IgD-negative memory B cell (primary cell): ENCODE results near the gene PRPF6. TPM values are rescaled to one million over a fixed set of nuclear protein-coding genes. Genes with fewer than 3 reads are reported as not detected.

Experiments used
- H3K27ac Mint-ChIP-seq, 3 donors: one replicate each; pipeline ENCODE4 v1.8.0; 2020 to 2022; ENCODE audit warnings: mild to moderate bottlenecking in 3 of 3, mixed read lengths in 3 of 3, moderate library complexity in 1 of 3
- H3K27me3 Mint-ChIP-seq: one replicate; pipeline ENCODE4 v1.8.0; 2021; ENCODE audit warnings: mixed read lengths
- H3K36me3 Mint-ChIP-seq: one replicate; pipeline ENCODE4 v1.8.0; 2020; ENCODE audit warnings: mild to moderate bottlenecking, mixed read lengths
- H3K4me1 Mint-ChIP-seq, 3 donors: one replicate each; pipeline ENCODE4 v1.8.0; 2020 to 2022; ENCODE audit warnings: mixed read lengths in 3 of 3, mild to moderate bottlenecking in 1 of 3
- H3K4me3 Mint-ChIP-seq, 4 donors: one replicate each; pipeline ENCODE4 v1.8.0; 2020 to 2022; ENCODE audit warnings: mild to moderate bottlenecking in 4 of 4, mixed read lengths in 4 of 4, moderate library complexity in 3 of 4
- H3K9me3 Mint-ChIP-seq, 3 donors: one replicate each; pipeline ENCODE4 v1.8.0; 2020 to 2021; ENCODE audit warnings: mixed read lengths in 3 of 3, mild to moderate bottlenecking in 1 of 3
- polyA plus RNA-seq: library from polyadenylated mRNA; unstranded; fragments of 300-500 nt; fragmentation: Illumina TruSeq; gene quantifications from one replicate; pipeline ENCODE4 v1.2.3, GENCODE V29; 2021

Gene PRPF6
- polyA plus RNA-seq, 1 donor from 2014 or later: 106 TPM

- Mint-ChIP-seq H3K36me3 (peaks cover 6% of the 10 kb centered on the region), H3K27ac (peak overlapping the region in 1 of 3 donors; percentile 57), H3K4me3 (no peak overlapping the region), H3K9me3 (no peaks in the 10 kb centered on the region), H3K27me3 (no peaks in the 10 kb centered on the region), H3K4me1 (no peaks in the 10 kb centered on the region)
Measured at GRCh38 chr20:64023361-64024140, 42.6 kb downstream of the PRPF6 start.

- Mint-ChIP-seq H3K27me3 (no peaks in the 10 kb centered on the region), H3K4me1 (no peaks in the 10 kb centered on the region), H3K36me3 (peaks cover 3% of the 10 kb centered on the region), H3K27ac (no peak overlapping the region), H3K9me3 (no peaks in the 10 kb centered on the region), H3K4me3 (no peak overlapping the region)
Measured at GRCh38 chr20:64024141-64024990, 43.4 kb downstream of the PRPF6 start.

- Mint-ChIP-seq H3K4me3 (no peak overlapping the region), H3K27ac (no peak overlapping the region), H3K9me3 (no peaks in the 10 kb centered on the region), H3K4me1 (no peaks in the 10 kb centered on the region), H3K36me3 (peaks cover 3% of the 10 kb centered on the region), H3K27me3 (no peaks in the 10 kb centered on the region)
Measured at GRCh38 chr20:64025101-64025825, 44.3 kb downstream of the PRPF6 start.

GRCh38 chr20:64025826-64026412 is 45.0 kb downstream of the PRPF6 start:
- Mint-ChIP-seq H3K27ac (no peak overlapping the region), H3K4me1 (no peaks in the 10 kb centered on the region), H3K36me3 (peaks cover 3% of the 10 kb centered on the region), H3K4me3 (no peak overlapping the region), H3K9me3 (no peaks in the 10 kb centered on the region), H3K27me3 (no peaks in the 10 kb centered on the region)

GRCh38 chr20:64027981-64028685 is 47.2 kb downstream of the PRPF6 start:
- H3K27me3 Mint-ChIP-seq: no peaks in the 10 kb centered on the region
- H3K4me1 Mint-ChIP-seq: no peaks in the 10 kb centered on the region
- peaks cover 3% of the 10 kb centered on the region for H3K36me3 Mint-ChIP-seq
- no peak overlapping the region for H3K4me3 Mint-ChIP-seq
- H3K9me3 Mint-ChIP-seq: no peaks in the 10 kb centered on the region
- no peak overlapping the region for H3K27ac Mint-ChIP-seq

- H3K36me3 Mint-ChIP-seq: no peaks in the 10 kb centered on the region
- no peak overlapping the region for H3K4me3 Mint-ChIP-seq
- H3K4me1 Mint-ChIP-seq: peaks cover 0 to 1% (median 0%) of the 10 kb centered on the region in 3 donors
- H3K9me3 Mint-ChIP-seq: no peaks in the 10 kb centered on the region
- H3K27me3 Mint-ChIP-seq: no peaks in the 10 kb centered on the region
- H3K27ac Mint-ChIP-seq: no peak overlapping the region
Measured at GRCh38 chr20:64029293-64030117, 48.6 kb downstream of the PRPF6 start.

- peaks cover 0 to 1% (median 0%) of the 10 kb centered on the region in 3 donors for H3K4me1 Mint-ChIP-seq
- no peak overlapping the region for H3K4me3 Mint-ChIP-seq
- H3K27me3 Mint-ChIP-seq: no peaks in the 10 kb centered on the region
- H3K36me3 Mint-ChIP-seq: no peaks in the 10 kb centered on the region
- no peaks in the 10 kb centered on the region for H3K9me3 Mint-ChIP-seq
- H3K27ac Mint-ChIP-seq: no peak overlapping the region
Measured at GRCh38 chr20:64030371-64031134, 49.6 kb downstream of the PRPF6 start.

GRCh38 chr20:64031822-64032314 is 50.9 kb downstream of the PRPF6 start:
- peaks cover 0 to 1% (median 0%) of the 10 kb centered on the region in 3 donors for H3K4me1 Mint-ChIP-seq
- H3K27me3 Mint-ChIP-seq: no peaks in the 10 kb centered on the region
- H3K4me3 Mint-ChIP-seq: no peak overlapping the region
- H3K27ac Mint-ChIP-seq: no peak overlapping the region
- H3K36me3 Mint-ChIP-seq: no peaks in the 10 kb centered on the region
- no peaks in the 10 kb centered on the region for H3K9me3 Mint-ChIP-seq

GRCh38 chr20:64032706-64033624 is 52.0 kb downstream of the PRPF6 start:
- Mint-ChIP-seq H3K27ac (peak overlapping the region in 1 of 3 donors; percentile 23), H3K4me3 (no peak overlapping the region), H3K9me3 (no peaks in the 10 kb centered on the region), H3K4me1 (peaks cover 0 to 5% (median 2%) of the 10 kb centered on the region in 3 donors), H3K36me3 (no peaks in the 10 kb centered on the region), H3K27me3 (peaks cover 3% of the 10 kb centered on the region)

- Mint-ChIP-seq H3K36me3 (no peaks in the 10 kb centered on the region), H3K4me1 (peaks cover 0 to 5% (median 2%) of the 10 kb centered on the region in 3 donors), H3K4me3 (peak overlapping the region in 1 of 4 donors; percentile 32), H3K27me3 (peaks cover 3% of the 10 kb centered on the region), H3K9me3 (no peaks in the 10 kb centered on the region), H3K27ac (no peak overlapping the region)
Measured at GRCh38 chr20:64033981-64034493, 53.1 kb downstream of the PRPF6 start.

GRCh38 chr20:64035066-64035932 is 54.4 kb downstream of the PRPF6 start:
- H3K4me1 Mint-ChIP-seq: peaks cover 2 to 8% (median 5%) of the 10 kb centered on the region in 3 donors
- H3K27ac Mint-ChIP-seq: peak overlapping the region in 2 of 3 donors; percentile 58 to 92
- H3K9me3 Mint-ChIP-seq: no peaks in the 10 kb centered on the region
- H3K36me3 Mint-ChIP-seq: no peaks in the 10 kb centered on the region
- H3K4me3 Mint-ChIP-seq: peak overlapping the region in 1 of 4 donors; percentile 67
- H3K27me3 Mint-ChIP-seq: peaks cover 9% of the 10 kb centered on the region
